Uterus (tissue), 4 donors: Measurements from ENCODE around the gene TRIM3. TPM values are rescaled to one million over a fixed set of nuclear protein-coding genes. Genes with fewer than 3 reads are reported as not detected.

Experiments
- DNase-seq, 2 donors: peaks; one replicate each; pipeline ENCODE4 v3.0.0-alpha.2; 2019 to 2020
- H3K27ac ChIP-seq, 2 donors: fragments of 200-600 bp; sonication (generic); 1 replicate in 1 of 2; 2 replicates in 1 of 2; pipeline ENCODE4 v1.5.1; 2016 to 2018
- H3K27me3 ChIP-seq, 2 donors: fragments of 200-600 bp; sonication (generic); one replicate each; pipeline ENCODE4 v1.5.1; 2018 to 2019; ENCODE audit warnings: control low read depth in 1 of 2
- H3K36me3 ChIP-seq, 2 donors: fragments of 200-600 bp; sonication (generic); one replicate each; pipeline ENCODE4 v1.5.1; 2019; ENCODE audit warnings: control low read depth in 1 of 2
- H3K4me1 ChIP-seq, 2 donors: fragments of 200-600 bp; sonication (generic); one replicate each; pipeline ENCODE4 v1.5.1; 2018 to 2019; ENCODE audit warnings: control low read depth in 1 of 2
- H3K4me3 ChIP-seq, 2 donors: fragments of 200-600 bp; sonication (generic); 1 replicate in 1 of 2; 2 replicates in 1 of 2; pipeline ENCODE4 v1.5.1; 2018 to 2019; ENCODE audit warnings: mild to moderate bottlenecking in 1 of 2
- H3K9me3 ChIP-seq, 2 donors: fragments of 200-600 bp; sonication (generic); one replicate each; pipeline ENCODE4 v1.5.1; 2019; ENCODE audit warnings: control low read depth in 1 of 2
- POLR2A ChIP-seq, 2 donors: fragments of 450-650 bp; IDR thresholded peaks; one replicate each; pipeline ENCODE4 v1.6.1; 2016; ENCODE audit warnings: antibody characterized with exemption in 2 of 2, mild to moderate bottlenecking in 1 of 2, moderate library complexity in 1 of 2
- intact Hi-C: fragments of 100-400 bp; cut with DNase I; formaldehyde crosslinking; loops from one replicate; pipeline ENCODE4 v1.15.1; 2023; ENCODE audit warnings: low total_unique reads
- total RNA-seq, 4 donors: library from RNA; depleted of rRNA in 3 of 4; stranded (reverse); fragments of >200 nt in 3 of 4; gene quantifications; one replicate each; pipeline versions ENCODE4 v1.1.0 to v1.2.4, GENCODE V29; 2014 to 2023
- TF ChIP-seq, protein P1 (sequence below), 4 experiments: fragments of 200-600 bp in 2 of 4; fragments of 450-650 bp in 2 of 4; sonication (generic) in 2 of 4; IDR thresholded peaks; one replicate each; pipeline ENCODE4 v1.5.1; 2016 to 2019; ENCODE audit warnings: antibody characterized with exemption in 4 of 4, mild to moderate bottlenecking in 2 of 4, moderate library complexity in 1 of 4
- donor health status: DM: yes; HTN: yes; CAD: no.

The TRIM3 gene
- total RNA-seq, 4 donors from 2014 or later: 9.5 to 42.4 (median 29.6) TPM

DNA sequence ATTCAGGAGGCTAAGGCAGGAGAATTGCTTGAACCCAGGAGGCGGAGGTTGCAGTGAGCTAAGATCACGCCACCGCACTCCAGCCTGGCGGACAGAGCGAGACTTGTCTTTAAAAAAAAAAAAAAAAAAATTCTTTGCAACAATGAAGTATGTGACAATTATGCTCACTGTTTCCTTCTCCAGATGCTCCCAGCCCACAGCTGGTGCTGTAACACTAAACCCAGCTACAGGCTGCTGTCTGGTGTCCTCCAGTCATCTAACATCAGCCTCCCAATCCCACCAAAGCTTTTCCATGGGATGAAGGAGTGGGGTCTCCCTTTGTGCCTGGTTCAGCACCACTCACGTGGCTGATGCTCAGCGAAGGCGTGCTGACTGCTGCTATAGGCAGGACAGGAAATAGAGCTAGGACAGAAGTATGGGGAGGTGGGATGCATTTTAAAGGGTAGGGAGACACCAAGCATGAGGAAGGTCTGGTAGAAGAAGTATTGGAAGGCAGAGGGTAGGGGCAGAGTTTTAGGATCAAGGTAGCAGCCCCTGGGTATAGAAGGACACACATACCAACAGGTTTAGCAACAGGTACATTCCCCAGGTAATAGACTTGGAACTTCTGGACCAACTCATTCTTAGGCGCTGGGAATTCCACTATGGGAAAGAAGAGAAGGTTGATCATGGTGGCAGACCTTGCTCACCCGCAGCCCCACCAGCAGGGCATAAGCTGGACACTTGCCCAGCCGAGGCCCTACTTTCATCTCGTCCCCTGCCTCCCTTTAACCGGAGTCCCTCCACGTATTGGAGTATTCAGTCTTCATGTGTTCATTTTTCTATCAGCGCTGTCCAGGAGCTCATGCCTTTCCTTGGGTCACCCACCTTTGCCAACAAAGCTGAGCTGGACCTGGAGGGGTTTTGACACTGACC is 73.1 kb downstream of the TRIM3 start:
- no peak overlapping the region for H3K27ac ChIP-seq

More for the DNA sequence above, 73.1 kb downstream of the TRIM3 start:
- Histone ChIP-seq H3K9me3 (no peaks in the 10 kb centered on the region), H3K4me3 (no peak overlapping the region), H3K27me3 (no peaks in the 10 kb centered on the region), H3K36me3 (no peaks in the 10 kb centered on the region), H3K4me1 (peaks cover 0 to 11% of the 10 kb centered on the region in 2 donors)
- TF ChIP-seq POLR2A (IDR thresholded peaks at IDR 0.05): no peak
- TF ChIP-seq, protein P1, sequence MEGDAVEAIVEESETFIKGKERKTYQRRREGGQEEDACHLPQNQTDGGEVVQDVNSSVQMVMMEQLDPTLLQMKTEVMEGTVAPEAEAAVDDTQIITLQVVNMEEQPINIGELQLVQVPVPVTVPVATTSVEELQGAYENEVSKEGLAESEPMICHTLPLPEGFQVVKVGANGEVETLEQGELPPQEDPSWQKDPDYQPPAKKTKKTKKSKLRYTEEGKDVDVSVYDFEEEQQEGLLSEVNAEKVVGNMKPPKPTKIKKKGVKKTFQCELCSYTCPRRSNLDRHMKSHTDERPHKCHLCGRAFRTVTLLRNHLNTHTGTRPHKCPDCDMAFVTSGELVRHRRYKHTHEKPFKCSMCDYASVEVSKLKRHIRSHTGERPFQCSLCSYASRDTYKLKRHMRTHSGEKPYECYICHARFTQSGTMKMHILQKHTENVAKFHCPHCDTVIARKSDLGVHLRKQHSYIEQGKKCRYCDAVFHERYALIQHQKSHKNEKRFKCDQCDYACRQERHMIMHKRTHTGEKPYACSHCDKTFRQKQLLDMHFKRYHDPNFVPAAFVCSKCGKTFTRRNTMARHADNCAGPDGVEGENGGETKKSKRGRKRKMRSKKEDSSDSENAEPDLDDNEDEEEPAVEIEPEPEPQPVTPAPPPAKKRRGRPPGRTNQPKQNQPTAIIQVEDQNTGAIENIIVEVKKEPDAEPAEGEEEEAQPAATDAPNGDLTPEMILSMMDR (IDR thresholded peaks at IDR 0.05): no peak
- intact Hi-C loops: no loop called here
- no peak for DNase-seq

Other genes starting within 250 kb of the TRIM3 start
- 10 to 100 TPM; 15.4 to 39.8 (median 30.7) TPM for gene FHIP1B, start 239.3 kb downstream of the TRIM3 start, total RNA-seq
- gene CNGA4, start 234.9 kb downstream of the TRIM3 start, total RNA-seq: under 1 TPM in 3 of 4 donors, not detected in 1; 0.26 to 0.90 (median 0.30) TPM
- gene CCKBR, start 214.1 kb downstream of the TRIM3 start, total RNA-seq: not detected
- 100 to 1,000 TPM in 2 of 4 donors, 10 to 100 TPM in 2; 78.8 to 388 (median 107) TPM for gene CAVIN3, start 153.4 kb downstream of the TRIM3 start, total RNA-seq
- 10 to 100 TPM in 3 of 4 donors, 1 to 10 TPM in 1; 5.9 to 36.4 (median 26.0) TPM for gene SMPD1, start 83.5 kb downstream of the TRIM3 start, total RNA-seq
- 100 to 1,000 TPM in 1 of 4 donors, 10 to 100 TPM in 3; 16.2 to 110 (median 38.0) TPM for gene APBB1, start 54.8 kb downstream of the TRIM3 start, total RNA-seq
- 10 to 100 TPM in 1 of 4 donors, 1 to 10 TPM in 1, under 1 TPM in 1, not detected in 1; 0.29 to 28.6 (median 1.1) TPM for gene HPX, start 33.0 kb downstream of the TRIM3 start, total RNA-seq
- gene ARFIP2, start 7.4 kb upstream of the TRIM3 start, total RNA-seq: 10 to 100 TPM; 34.4 to 58.5 (median 51.8) TPM
- gene TIMM10B, start 7.6 kb upstream of the TRIM3 start, total RNA-seq: 10 to 100 TPM in 3 of 4 donors, 1 to 10 TPM in 1; 7.9 to 40.7 (median 28.4) TPM
- gene DNHD1, start 23.3 kb upstream of the TRIM3 start, total RNA-seq: 10 to 100 TPM in 3 of 4 donors, 1 to 10 TPM in 1; 9.4 to 32.5 (median 22.5) TPM
- 10 to 100 TPM; 12.6 to 41.2 (median 26.9) TPM for gene RRP8, start 129.7 kb upstream of the TRIM3 start, total RNA-seq
- gene ILK, start 129.8 kb upstream of the TRIM3 start, total RNA-seq: 100 to 1,000 TPM; 205 to 336 (median 279) TPM
- gene TAF10, start 138.3 kb upstream of the TRIM3 start, total RNA-seq: 100 to 1,000 TPM in 2 of 4 donors, 10 to 100 TPM in 2; 11.5 to 137 (median 67.1) TPM
- 10 to 100 TPM; 27.1 to 74.9 (median 40.7) TPM for gene TPP1, start 145.5 kb upstream of the TRIM3 start, total RNA-seq
- gene DCHS1, start 181.9 kb upstream of the TRIM3 start, total RNA-seq: 100 to 1,000 TPM in 1 of 4 donors, 10 to 100 TPM in 3; 26.8 to 125 (median 73.6) TPM
- 100 to 1,000 TPM in 1 of 4 donors, 10 to 100 TPM in 3; 30.6 to 452 (median 55.0) TPM for gene MRPL17, start 209.4 kb upstream of the TRIM3 start, total RNA-seq